ENCODE data around the gene CNR1.

CNR1 gene

DNA sequence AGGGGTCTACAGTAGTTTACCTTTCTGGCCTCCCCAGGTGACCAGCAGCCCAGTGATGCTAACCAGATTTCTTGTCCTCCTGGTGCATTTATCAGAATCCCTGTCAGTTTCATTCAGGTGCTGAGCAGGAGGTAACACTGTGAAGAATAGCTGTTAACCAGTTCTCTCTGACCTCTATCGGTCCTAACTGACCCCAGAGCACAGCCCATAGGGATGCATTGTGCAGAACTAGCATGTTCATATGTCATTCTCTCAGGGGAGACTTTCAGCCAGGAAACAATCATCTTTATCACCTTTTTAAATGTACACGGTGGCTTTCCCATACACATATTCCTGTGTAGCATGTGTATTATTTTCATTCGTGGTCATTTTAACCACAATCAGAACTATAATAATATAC, 49.9 kb downstream of the CNR1 start:
- Histone ChIP-seq H3K36me3 (ENCODE audit: control insufficient read depth, insufficient read depth, low read length) (no peaks in the 10 kb centered on the region), H3K4me1 (ENCODE audit: control insufficient read depth, insufficient read depth, low read length, poor library complexity, severe bottlenecking) (no peaks in the 10 kb centered on the region), H3K27ac (ENCODE audit: low read depth, low read length, severe bottlenecking) (no peak overlapping the region), H3K4me3 (ENCODE audit: extremely low read depth, insufficient read depth, low read length, poor library complexity, severe bottlenecking) (no peak overlapping the region), H3K9me3 (ENCODE audit: control insufficient read depth, low read length) (no peaks in the 10 kb centered on the region)
- 71 to 86% methylated on average over 1 of the region's 3 CpGs for WGBS, 2 experiments (ENCODE audit: insufficient coverage in 2 of 2)

DNA sequence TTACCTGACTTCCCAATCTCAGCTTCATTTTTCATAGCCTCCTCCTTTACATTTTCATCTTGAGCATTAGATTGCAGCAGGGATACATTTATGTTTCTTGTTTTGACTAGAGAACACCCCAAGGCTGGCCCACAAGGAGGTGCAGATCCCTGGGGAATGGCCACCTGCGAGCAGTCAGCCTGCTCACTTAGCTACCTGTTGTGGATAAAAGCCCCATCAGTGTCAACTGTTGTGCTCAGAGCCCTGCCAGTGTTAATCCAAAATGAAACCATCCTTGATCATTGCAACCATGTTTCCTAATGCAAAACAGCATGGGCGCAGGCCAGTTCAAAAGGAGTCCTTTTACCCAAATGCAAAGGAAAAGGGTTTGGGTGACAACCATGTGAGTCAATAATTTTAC, 50.8 kb downstream of the CNR1 start:
- Histone ChIP-seq H3K4me3 (ENCODE audit: extremely low read depth, insufficient read depth, low read length, poor library complexity, severe bottlenecking) (no peak overlapping the region), H3K36me3 (ENCODE audit: control insufficient read depth, insufficient read depth, low read length) (no peaks in the 10 kb centered on the region), H3K27ac (ENCODE audit: low read depth, low read length, severe bottlenecking) (no peak overlapping the region), H3K9me3 (ENCODE audit: control insufficient read depth, low read length) (no peaks in the 10 kb centered on the region), H3K4me1 (ENCODE audit: control insufficient read depth, insufficient read depth, low read length, poor library complexity, severe bottlenecking) (no peaks in the 10 kb centered on the region)
- WGBS, 2 experiments (ENCODE audit: insufficient coverage in 2 of 2): 75 to 100% methylated on average over 1 of the region's 2 CpGs

DNA sequence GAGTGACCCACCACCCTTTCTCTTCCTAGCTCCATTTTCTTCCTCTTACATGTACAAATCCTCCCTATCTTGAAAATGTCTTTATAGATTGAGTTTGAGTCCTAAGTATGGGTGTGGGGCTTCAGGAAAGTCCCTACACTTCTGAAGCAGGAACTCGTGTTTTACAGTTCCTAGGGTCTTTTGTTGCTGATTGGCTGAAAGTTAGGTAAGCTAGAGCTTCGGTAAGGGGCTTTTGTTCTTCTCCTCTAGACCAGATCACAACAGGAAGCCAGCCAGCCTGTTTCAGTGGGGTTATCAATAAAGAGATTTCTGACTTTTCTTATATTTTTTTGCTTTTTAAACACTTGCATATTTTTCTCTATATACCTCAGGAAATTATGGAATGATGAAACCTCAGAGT, 51.3 kb downstream of the CNR1 start:
- no peaks in the 10 kb centered on the region for H3K9me3 ChIP-seq (ENCODE audit: control insufficient read depth, low read length)
- 20% methylated on average over 1 of the region's 2 CpGs; no CpG with 5 or more reads in 1 of the 2 experiments for WGBS, 2 experiments (ENCODE audit: insufficient coverage in 2 of 2)

DNA sequence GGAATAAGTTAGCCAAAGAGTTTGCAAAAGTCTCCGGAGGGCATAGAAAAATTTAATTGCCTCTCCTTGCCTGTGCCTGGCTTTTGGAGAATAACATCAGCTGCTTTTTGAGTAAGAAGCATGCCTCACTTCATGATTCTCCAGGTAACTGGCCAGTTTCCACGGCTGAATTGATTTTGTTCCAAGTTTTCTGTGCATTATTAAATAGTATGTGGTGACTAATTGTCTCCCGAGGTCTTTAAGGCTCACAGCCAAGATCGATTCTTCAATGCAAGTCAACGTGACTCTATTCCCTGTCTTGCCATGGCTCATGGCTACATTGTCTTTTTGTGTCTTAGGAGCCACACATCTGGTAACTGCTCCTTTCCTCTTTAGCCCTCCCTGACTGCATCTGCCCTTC, 54.2 kb downstream of the CNR1 start:
- no peak overlapping the region for H3K4me3 ChIP-seq (ENCODE audit: extremely low read depth, insufficient read depth, low read length, poor library complexity, severe bottlenecking)
- H3K4me1 ChIP-seq (ENCODE audit: control insufficient read depth, insufficient read depth, low read length, poor library complexity, severe bottlenecking): no peaks in the 10 kb centered on the region
- WGBS, 2 experiments (ENCODE audit: insufficient coverage in 2 of 2): 86% methylated on average over 5 of the region's 5 CpGs

More for the DNA sequence above, 51.3 kb downstream of the CNR1 start:
- H3K4me1 ChIP-seq (ENCODE audit: control insufficient read depth, insufficient read depth, low read length, poor library complexity, severe bottlenecking): no peaks in the 10 kb centered on the region
- H3K4me3 ChIP-seq (ENCODE audit: extremely low read depth, insufficient read depth, low read length, poor library complexity, severe bottlenecking): no peak overlapping the region
- H3K27ac ChIP-seq (ENCODE audit: low read depth, low read length, severe bottlenecking): no peak overlapping the region
- no peaks in the 10 kb centered on the region for H3K36me3 ChIP-seq (ENCODE audit: control insufficient read depth, insufficient read depth, low read length)

DNA sequence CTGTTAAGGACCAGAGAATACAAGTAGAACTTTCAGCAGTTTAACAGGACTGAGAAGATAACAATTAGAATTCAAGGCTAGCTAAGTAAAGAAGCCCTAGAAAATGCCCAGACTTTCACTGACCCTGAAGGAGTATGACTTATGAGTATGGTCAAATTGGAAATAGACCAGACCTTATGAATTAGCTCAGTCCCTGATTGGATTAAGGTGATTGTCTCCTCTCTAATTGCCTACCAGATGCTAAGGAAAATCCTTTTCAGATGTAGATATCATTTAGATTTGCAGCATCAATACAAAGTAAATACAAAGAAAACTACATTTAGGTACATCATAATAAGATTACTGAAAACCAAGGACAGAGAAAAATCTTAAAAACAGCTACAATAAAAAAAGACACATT, 58.9 kb downstream of the CNR1 start:
- H3K27ac ChIP-seq (ENCODE audit: low read depth, low read length, severe bottlenecking): no peak overlapping the region
- H3K4me3 ChIP-seq (ENCODE audit: extremely low read depth, insufficient read depth, low read length, poor library complexity, severe bottlenecking): no peak overlapping the region
- no peaks in the 10 kb centered on the region for H3K4me1 ChIP-seq (ENCODE audit: control insufficient read depth, insufficient read depth, low read length, poor library complexity, severe bottlenecking)
- H3K9me3 ChIP-seq (ENCODE audit: control insufficient read depth, low read length): no peaks in the 10 kb centered on the region
- H3K36me3 ChIP-seq (ENCODE audit: control insufficient read depth, insufficient read depth, low read length): no peaks in the 10 kb centered on the region

More for the DNA sequence above, 54.2 kb downstream of the CNR1 start:
- no peak overlapping the region for H3K27ac ChIP-seq (ENCODE audit: low read depth, low read length, severe bottlenecking)
- H3K9me3 ChIP-seq (ENCODE audit: control insufficient read depth, low read length): no peaks in the 10 kb centered on the region
- no peaks in the 10 kb centered on the region for H3K36me3 ChIP-seq (ENCODE audit: control insufficient read depth, insufficient read depth, low read length)

GRCh38 chr6:88105741-88106340, 60.3 kb downstream of the CNR1 start:
- Histone ChIP-seq H3K36me3 (ENCODE audit: control insufficient read depth, insufficient read depth, low read length) (no peaks in the 10 kb centered on the region), H3K27ac (ENCODE audit: low read depth, low read length, severe bottlenecking) (no peak overlapping the region), H3K4me1 (ENCODE audit: control insufficient read depth, insufficient read depth, low read length, poor library complexity, severe bottlenecking) (no peaks in the 10 kb centered on the region), H3K4me3 (ENCODE audit: extremely low read depth, insufficient read depth, low read length, poor library complexity, severe bottlenecking) (no peak overlapping the region), H3K9me3 (ENCODE audit: control insufficient read depth, low read length) (no peaks in the 10 kb centered on the region)
- WGBS, 2 experiments (ENCODE audit: insufficient coverage in 2 of 2): 100% methylated on average over 2 to 3 of the region's 7 CpGs
